ENCODE results near the gene MZF1.

Gene MZF1

DNA sequence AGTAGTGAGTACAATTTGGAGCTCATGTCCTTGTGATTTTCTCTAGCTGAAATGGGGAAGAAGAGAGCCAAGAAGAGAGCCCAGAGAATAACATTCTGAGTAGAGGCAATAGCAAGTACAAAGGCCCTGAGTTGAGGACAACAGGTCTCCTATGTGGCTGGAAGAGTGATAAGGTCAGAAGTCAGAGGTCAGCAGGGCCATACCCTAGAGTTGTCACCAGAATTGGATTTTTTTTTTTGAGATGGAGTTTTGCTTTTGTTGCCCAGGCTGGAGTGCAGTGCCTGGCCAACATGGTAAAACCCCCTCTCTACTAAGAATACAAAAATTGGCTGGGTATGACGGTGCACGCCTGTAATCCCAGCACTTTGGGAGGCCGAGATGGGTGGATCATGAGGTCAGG, 37.3 kb downstream of the MZF1 start:
- TF ChIP-seq, protein P1, sequence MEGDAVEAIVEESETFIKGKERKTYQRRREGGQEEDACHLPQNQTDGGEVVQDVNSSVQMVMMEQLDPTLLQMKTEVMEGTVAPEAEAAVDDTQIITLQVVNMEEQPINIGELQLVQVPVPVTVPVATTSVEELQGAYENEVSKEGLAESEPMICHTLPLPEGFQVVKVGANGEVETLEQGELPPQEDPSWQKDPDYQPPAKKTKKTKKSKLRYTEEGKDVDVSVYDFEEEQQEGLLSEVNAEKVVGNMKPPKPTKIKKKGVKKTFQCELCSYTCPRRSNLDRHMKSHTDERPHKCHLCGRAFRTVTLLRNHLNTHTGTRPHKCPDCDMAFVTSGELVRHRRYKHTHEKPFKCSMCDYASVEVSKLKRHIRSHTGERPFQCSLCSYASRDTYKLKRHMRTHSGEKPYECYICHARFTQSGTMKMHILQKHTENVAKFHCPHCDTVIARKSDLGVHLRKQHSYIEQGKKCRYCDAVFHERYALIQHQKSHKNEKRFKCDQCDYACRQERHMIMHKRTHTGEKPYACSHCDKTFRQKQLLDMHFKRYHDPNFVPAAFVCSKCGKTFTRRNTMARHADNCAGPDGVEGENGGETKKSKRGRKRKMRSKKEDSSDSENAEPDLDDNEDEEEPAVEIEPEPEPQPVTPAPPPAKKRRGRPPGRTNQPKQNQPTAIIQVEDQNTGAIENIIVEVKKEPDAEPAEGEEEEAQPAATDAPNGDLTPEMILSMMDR (IDR thresholded peaks at IDR 0.05; ENCODE audit: low read depth, low read length), result no peak
- no peak for DNase-seq (ENCODE audit: extremely low read depth, low read depth)

DNA sequence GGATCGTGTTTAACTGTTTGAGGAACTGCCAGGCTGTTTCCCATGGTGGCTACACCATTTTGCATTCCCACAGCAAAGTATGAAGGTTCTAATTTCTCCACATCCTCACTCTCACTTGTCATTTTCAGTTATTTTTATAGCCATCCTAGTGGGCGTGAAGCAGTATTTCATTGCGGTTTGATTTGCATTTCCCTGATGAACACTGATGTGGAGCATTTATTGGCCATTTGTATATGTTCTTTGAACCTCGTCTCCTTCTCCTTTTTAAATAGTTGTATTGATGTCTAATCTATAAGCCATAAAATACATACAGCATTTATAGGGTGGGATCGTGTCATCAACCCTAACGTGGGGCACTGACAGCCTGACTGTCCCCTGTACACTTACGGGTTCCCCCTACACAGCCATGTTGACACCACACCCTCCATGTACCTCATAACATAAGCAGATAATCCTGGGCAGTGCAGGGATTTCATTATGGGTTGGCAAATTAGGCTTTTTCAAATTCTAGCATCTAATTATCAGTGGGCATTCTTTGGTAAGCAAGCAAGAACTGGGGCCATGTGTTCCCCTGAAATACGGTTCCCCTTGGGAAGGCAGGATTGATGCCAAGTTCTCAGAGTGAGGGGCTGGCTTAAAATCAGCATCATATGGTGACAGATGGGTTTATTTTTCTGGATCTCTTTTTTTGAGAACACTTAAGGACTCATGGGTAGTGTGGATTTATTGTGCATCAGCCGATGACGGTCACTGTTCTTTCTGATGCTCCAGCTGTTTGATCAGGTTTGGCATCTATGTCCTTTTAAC, 41.9 kb downstream of the MZF1 start:
- no peak for DNase-seq (ENCODE audit: extremely low read depth, low read depth)
- TF ChIP-seq, protein P1 (IDR thresholded peaks at IDR 0.05; ENCODE audit: low read depth, low read length), result no peak

DNA sequence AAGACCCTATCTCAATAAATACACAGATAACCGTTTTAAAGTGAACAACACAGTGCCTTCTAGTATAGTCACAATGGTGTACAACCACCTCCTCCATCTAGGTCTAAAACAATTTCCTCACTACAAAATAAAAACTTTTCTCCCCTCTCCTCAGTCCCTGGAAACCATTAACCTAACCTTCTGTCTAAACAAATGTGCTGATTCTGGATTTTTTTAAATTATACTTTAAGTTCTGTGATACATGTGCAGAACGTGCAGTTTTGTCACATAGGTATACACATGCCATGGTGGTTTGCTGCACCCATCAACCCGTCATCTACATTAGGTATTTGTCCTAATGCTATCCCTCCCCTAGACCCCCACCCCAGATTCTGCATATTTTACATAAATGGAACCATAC, 43.7 kb downstream of the MZF1 start:
- no peak for DNase-seq (ENCODE audit: extremely low read depth, low read depth)
- TF ChIP-seq, protein P1 (IDR thresholded peaks at IDR 0.05; ENCODE audit: low read depth, low read length), result no peak

DNA sequence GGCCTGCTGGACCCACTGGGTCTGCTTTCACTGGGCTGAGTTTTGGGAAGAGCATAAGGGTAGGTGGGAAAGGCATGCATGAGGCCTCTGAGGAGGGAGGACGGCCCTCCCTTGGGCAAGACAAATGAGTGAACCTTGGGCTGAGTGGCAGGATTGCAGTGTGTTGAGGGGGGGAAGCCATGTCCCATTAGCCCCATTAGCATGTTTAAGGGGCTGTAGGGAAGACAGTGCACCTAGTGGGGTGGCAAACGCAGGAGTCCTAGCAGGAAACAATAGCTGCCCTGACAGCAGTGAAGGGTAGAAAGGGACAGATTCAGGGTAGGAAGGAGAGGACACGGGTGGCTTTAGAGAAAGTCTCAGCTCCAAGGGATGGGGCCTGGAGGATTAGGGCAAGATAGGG, 50.4 kb downstream of the MZF1 start:
- TF ChIP-seq, protein P1 (IDR thresholded peaks at IDR 0.05; ENCODE audit: low read depth, low read length), result no peak
- DNase-seq (ENCODE audit: extremely low read depth, low read depth), result no peak

DNA sequence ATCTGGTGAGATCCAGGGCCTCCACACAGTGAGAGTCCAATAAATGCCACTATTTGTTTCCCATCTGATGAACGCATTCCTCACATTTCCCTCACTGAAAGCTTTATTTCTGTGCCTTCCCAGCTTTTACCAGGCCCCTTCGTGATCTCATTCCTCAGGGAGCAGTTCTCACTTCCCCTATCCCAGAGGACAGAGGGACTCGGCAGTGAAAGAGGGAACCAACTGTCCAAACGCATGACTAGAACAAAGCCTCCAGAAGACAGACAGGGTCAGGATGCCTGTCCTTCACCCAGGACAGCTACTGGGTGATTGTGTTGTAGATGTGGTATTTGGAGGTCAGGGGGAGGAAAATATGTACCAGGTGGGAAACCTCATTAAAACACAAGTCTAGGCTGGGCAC, 51.5 kb downstream of the MZF1 start:
- TF ChIP-seq, protein P1 (IDR thresholded peaks at IDR 0.05; ENCODE audit: low read depth, low read length), result no peak
- DNase-seq (ENCODE audit: extremely low read depth, low read depth), result no peak

DNA sequence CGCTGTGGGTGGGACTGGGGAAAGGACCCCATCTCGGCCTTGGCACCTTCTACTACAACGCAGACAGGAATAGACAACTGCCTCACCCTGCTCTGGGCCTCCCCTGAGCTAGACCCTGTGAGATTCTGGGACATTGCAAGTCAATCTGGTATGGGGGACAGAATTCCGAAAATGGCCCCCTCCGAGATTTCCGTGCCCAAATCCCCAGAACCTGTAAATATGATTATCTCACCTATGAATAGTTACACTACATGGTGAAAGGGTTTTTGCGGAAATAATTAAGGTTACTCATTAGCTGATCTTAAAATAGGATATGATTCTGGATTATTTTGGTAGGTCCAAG, 52.9 kb downstream of the MZF1 start:
- DNase-seq (ENCODE audit: extremely low read depth, low read depth), result no peak
- TF ChIP-seq, protein P1 (IDR thresholded peaks at IDR 0.05; ENCODE audit: low read depth, low read length), result no peak

DNA sequence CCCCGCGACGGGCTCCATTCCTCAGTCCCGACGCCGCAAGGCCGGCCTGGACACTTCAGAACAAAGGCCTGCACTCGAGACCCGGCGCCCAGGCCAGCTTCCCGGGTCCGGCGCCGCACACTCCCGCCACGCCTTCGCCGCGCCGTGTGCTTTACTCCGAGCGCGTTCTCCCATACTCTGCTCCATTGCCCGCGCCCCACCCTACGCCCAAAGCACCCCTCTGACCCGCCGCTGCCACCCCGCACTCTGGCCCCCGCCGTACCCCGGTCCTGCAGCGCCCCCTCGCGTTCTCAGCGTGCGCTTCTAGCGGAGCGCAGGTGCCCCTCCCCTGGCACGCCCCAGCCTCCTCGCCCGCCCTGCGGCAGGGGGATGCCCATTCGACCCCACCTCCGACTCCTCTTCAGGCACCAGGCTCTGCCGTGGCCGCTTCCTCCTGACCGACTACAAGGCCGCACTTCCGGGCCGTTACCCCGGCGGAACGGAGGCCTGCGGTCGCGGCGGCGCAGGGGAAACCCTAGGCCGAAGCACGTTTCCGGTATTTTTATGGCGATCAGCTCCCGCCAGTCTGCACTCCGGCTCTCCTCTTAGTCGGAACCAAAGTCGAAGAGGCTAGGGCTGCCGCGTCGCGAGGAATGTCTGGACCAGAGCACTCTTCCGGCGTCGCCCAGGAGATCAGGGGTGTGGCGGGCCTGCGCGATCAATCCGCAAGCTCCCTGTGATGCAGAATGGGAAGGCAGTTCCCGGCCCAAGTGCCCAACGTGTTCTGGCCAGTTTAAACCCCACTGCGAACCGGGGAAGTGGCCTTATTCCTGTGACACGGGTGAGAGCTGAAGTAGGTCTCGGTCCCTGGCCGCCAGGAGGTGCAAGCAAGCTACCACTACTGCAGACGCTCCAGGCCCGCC, 53.5 kb downstream of the MZF1 start, which contains the start of gene ZBTB45:
Gene ZBTB45 (minus strand): TSS at position 456 of the 902 bp plus-strand sequence. CDS start 2,137 bp downstream, outside the sequence.
- TF ChIP-seq, protein P1 (IDR thresholded peaks at IDR 0.05; ENCODE audit: low read depth, low read length), result peak; percentile 72
- peak; percentile 89 for DNase-seq (ENCODE audit: extremely low read depth, low read depth)

Measured in AG09319 (cell line).